HCT116 (cell line): ENCODE measurements around the gene ORC6.

ENCODE experiments used
- ATF3 ChIP-seq: IDR thresholded peaks from 2 replicates; pipeline ENCODE4 v1.6.1; 2012
- CBX3 ChIP-seq: IDR thresholded peaks from 2 replicates; pipeline ENCODE4 v1.6.1; 2012; ENCODE audit warnings: low read depth
- CTCF ChIP-seq, 3 experiments: fragments of 200-600 bp in 1 of 3; sonication (generic) in 1 of 3; IDR thresholded peaks in 2 of 3; conservative IDR thresholded peaks in 1 of 3; 2 replicates each; pipeline ENCODE4 v1.5.1; 2012 to 2017; ENCODE audit warnings: low read depth in 2 of 3, low read length in 2 of 3, antibody characterized with exemption in 1 of 3, borderline replicate concordance in 1 of 3, control low read depth in 1 of 3, mild to moderate bottlenecking in 1 of 3, mixed read lengths in 1 of 3, mixed run types in 1 of 3, moderate library complexity in 1 of 3; ENCODE audit not compliant: insufficient read depth in 1 of 3
- EZH2phosphoT487 ChIP-seq: fragments of 200-600 bp; IDR thresholded peaks from 2 replicates; pipeline ENCODE4 v1.6.1; 2018; ENCODE audit warnings: antibody characterized with exemption, borderline replicate concordance
- FOSL1 ChIP-seq: IDR thresholded peaks from 2 replicates; pipeline ENCODE4 v1.6.1; 2012; ENCODE audit warnings: low read depth
- POLR2A ChIP-seq: IDR thresholded peaks from 2 replicates; pipeline ENCODE4 v1.7.0; 2011; ENCODE audit warnings: borderline replicate concordance; ENCODE audit not compliant: insufficient read depth, insufficient read length; ENCODE audit errors: extremely low read depth
- POLR2AphosphoS5 ChIP-seq: IDR thresholded peaks from 2 replicates; pipeline ENCODE4 v1.6.1; 2011; ENCODE audit warnings: mild to moderate bottlenecking, low read depth, low read length, moderate library complexity
- REST ChIP-seq: IDR thresholded peaks from 2 replicates; pipeline ENCODE4 v1.6.1; 2012; ENCODE audit warnings: low read depth

GRCh38 chr16:46737621-46738214, 48.3 kb downstream of the ORC6 start:
- no peak for TF ChIP-seq CTCF (IDR thresholded peaks at IDR 0.05 in 2 of 3, conservative IDR thresholded peaks at IDR 0.05 in 1 of 3; ENCODE audit: borderline replicate concordance in 1 of 3, insufficient read depth in 1 of 3, low read depth in 2 of 3, low read length in 2 of 3)
- TF ChIP-seq POLR2A: no peak
- TF ChIP-seq EZH2phosphoT487: no peak
- TF ChIP-seq CBX3: no peak
- no peak for TF ChIP-seq ATF3
- no peak for TF ChIP-seq REST
- TF ChIP-seq FOSL1: no peak
- no peak for TF ChIP-seq POLR2AphosphoS5
